Spinal cord (tissue), 10 donors: ENCODE results near the gene ZNF335. TPM values are rescaled to one million over a fixed set of nuclear protein-coding genes. Genes with fewer than 3 reads are reported as not detected.

Experiments
- DNase-seq, 6 donors: peaks; one replicate each; pipeline versions ENCODE4 v3.0.0 to v3.0.0-alpha.2; 2013 to 2015; ENCODE audit warnings: low spot score in 6 of 6, low read depth in 4 of 6
- H3K27ac ChIP-seq: one replicate; pipeline ENCODE4 v1.5.1; 2013; ENCODE audit warnings: low read depth, low read length, control low read depth
- H3K27me3 ChIP-seq: one replicate; pipeline ENCODE4 v1.6.1; 2013; ENCODE audit warnings: low read length; ENCODE audit not compliant: control insufficient read depth, insufficient read depth
- H3K36me3 ChIP-seq: one replicate; pipeline ENCODE4 v1.6.1; 2013; ENCODE audit warnings: low read length; ENCODE audit not compliant: control insufficient read depth, insufficient read depth
- H3K4me1 ChIP-seq: one replicate; pipeline ENCODE4 v1.6.1; 2013; ENCODE audit warnings: low read length; ENCODE audit not compliant: control insufficient read depth, insufficient read depth
- H3K4me3 ChIP-seq: one replicate; pipeline ENCODE4 v1.5.1; 2013; ENCODE audit warnings: low read depth, low read length, control low read depth
- H3K9me3 ChIP-seq: one replicate; pipeline ENCODE4 v1.6.1; 2013; ENCODE audit warnings: low read length; ENCODE audit not compliant: control insufficient read depth, insufficient read depth
- WGBS: methylation state at CpG from one replicate; pipeline ENCODE4 v1.1.5; 2013; ENCODE audit warnings: missing lambda C conversion rate; ENCODE audit not compliant: insufficient coverage; 5-methylcytosine and 5-hydroxymethylcytosine counted together
- polyA plus RNA-seq, 2 donors: library from polyadenylated mRNA; unstranded; fragments of 120-200 nt; gene quantifications; one replicate each; pipeline ENCODE4 v1.2.1, GENCODE V29; 2013; ENCODE audit not compliant: insufficient read length in 2 of 2
- total RNA-seq, 2 donors: library from RNA; depleted of rRNA in 1 of 2; stranded (reverse); fragments of 120-200 nt in 1 of 2; fragments of >200 nt in 1 of 2; gene quantifications; one replicate each; pipeline versions ENCODE4 v1.2.3 to v1.2.4, GENCODE V29; 2013 to 2014
- donor health status: healthy.

The ZNF335 gene
- total and polyA plus RNA-seq, 4 donors: 9.9 to 21.6 (median 15.6) TPM

DNA sequence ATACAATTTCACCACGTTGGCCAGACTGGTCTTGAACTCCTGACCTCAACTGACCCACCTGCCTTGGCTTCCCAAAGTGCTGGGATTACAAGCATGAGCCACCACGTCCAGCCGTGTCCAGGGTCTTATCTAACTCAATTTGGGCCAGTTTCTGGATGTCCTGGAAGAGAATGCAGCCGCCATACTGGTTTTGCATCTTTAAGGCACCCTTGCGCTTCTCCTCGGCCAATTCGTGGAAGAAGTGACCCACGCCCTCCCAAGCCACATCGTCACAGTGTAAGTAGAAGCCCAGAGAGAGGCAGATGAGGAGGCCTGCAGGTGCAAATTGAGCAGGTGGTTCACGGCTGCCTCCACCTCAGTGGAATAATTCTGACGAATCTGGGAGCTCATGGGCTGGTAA lies 3.7 kb upstream of the ZNF335 start:
- H3K27ac ChIP-seq: no peak overlapping the region
- no peak for DNase-seq
- 87% methylated on average over 10 of the region's 11 CpGs for WGBS
- H3K4me1 ChIP-seq: peaks cover 15% of the 10 kb centered on the region
- H3K27me3 ChIP-seq: peaks cover 2% of the 10 kb centered on the region
- no peaks in the 10 kb centered on the region for H3K36me3 ChIP-seq
- H3K9me3 ChIP-seq: no peaks in the 10 kb centered on the region
- no peak overlapping the region for H3K4me3 ChIP-seq

DNA sequence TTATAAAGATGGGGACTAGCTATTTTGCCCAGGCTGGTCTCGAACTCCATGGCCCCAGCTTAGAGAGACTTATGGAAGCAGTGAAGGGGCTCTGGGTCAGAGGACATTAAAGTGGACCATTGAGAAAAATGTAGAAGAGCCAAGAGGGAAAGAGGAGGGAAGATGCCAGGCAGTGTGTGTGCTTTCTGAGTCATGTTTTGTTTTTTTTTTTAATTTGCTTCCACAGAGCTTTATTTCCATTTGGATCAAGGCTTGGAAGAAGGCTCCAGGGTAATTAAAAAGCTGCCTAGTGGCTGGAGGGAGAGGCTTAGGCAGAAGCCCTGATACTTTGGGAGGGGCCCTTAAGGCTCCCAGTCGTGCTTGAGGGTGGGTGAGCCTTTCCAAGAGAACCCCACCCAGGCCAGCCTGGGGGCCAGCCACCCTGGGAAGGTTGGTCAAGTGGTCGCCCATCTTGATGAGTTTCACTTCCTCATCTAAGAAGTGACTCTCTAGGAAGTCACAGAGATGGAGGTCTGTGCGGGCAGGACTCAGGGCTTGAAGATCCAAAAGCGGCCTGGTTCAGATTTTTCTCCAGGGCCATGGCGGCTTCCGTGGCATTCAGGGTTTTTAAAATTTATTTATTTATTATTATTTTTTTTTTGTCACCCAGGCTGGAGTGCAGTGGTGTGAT lies 3.0 kb upstream of the ZNF335 start:
- Histone ChIP-seq H3K27ac (no peak overlapping the region), H3K36me3 (no peaks in the 10 kb centered on the region), H3K27me3 (no peaks in the 10 kb centered on the region), H3K4me3 (no peak overlapping the region), H3K9me3 (no peaks in the 10 kb centered on the region), H3K4me1 (peaks cover 18% of the 10 kb centered on the region)
- 71% methylated on average over 4 of the region's 7 CpGs for WGBS
- no peak for DNase-seq

DNA sequence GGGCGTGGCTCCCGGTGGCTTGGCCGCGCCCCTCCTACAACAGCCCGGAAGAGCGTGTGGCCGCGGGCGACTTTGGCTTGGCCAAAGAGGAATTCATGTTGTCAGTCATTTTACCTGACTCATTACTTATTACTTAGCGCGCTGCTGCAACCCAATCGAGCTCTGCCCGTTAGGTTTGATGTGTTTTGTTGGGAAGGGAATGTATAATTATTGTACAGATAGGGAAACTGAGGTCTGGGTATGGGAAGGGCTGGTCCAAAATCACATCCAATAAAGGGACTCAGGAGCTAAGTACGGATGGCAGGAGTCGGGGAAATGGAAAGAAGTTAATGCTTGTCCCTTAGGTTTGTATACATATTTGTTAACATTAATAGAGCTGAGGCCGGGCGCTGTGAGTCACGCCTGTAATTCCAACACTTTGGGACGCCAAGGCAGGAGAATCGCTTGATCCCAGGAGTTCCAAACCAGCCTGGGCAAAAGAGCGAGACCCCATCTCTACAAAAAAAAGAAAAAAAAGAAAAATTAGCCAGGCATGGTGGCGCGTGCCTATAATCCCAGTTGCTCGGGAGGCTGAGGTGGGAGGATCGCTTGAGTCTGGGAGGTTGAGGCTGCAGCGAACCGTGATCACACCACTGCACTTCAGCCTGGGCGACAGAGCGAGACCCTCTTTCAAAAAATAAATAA lies 639 bp upstream of the ZNF335 start:
- peak overlapping the region; percentile 93 for H3K4me3 ChIP-seq
- H3K27ac ChIP-seq: peak overlapping the region; percentile 100
- peaks cover 21% of the 10 kb centered on the region for H3K36me3 ChIP-seq
- H3K9me3 ChIP-seq: no peaks in the 10 kb centered on the region
- H3K27me3 ChIP-seq: no peaks in the 10 kb centered on the region
- DNase-seq: peak in 1 of 6 donors; percentile 4
- peaks cover 26% of the 10 kb centered on the region for H3K4me1 ChIP-seq
- WGBS: 11% methylated on average over 7 of the region's 29 CpGs

DNA sequence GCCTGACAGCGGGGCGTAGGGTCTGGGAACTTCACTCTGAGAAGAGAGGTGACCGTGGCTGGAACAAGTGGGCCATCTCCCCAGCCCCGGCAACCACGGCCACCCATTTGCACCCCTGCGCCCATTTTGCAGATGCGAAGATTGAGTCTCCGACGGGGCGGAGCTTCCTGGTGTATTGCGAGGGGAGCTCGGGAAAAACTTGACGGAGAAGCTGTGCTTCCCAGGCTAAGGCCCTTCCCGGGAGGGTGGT lies 653 bp downstream of the ZNF335 start:
- H3K27ac ChIP-seq: peak overlapping the region; percentile 100
- H3K36me3 ChIP-seq: peaks cover 34% of the 10 kb centered on the region
- WGBS: 8% methylated on average over 14 of the region's 14 CpGs
- peak in 1 of 6 donors; percentile 20 for DNase-seq
- H3K4me1 ChIP-seq: peaks cover 26% of the 10 kb centered on the region
- H3K9me3 ChIP-seq: no peaks in the 10 kb centered on the region
- H3K27me3 ChIP-seq: no peaks in the 10 kb centered on the region
- H3K4me3 ChIP-seq: peak overlapping the region; percentile 93

DNA sequence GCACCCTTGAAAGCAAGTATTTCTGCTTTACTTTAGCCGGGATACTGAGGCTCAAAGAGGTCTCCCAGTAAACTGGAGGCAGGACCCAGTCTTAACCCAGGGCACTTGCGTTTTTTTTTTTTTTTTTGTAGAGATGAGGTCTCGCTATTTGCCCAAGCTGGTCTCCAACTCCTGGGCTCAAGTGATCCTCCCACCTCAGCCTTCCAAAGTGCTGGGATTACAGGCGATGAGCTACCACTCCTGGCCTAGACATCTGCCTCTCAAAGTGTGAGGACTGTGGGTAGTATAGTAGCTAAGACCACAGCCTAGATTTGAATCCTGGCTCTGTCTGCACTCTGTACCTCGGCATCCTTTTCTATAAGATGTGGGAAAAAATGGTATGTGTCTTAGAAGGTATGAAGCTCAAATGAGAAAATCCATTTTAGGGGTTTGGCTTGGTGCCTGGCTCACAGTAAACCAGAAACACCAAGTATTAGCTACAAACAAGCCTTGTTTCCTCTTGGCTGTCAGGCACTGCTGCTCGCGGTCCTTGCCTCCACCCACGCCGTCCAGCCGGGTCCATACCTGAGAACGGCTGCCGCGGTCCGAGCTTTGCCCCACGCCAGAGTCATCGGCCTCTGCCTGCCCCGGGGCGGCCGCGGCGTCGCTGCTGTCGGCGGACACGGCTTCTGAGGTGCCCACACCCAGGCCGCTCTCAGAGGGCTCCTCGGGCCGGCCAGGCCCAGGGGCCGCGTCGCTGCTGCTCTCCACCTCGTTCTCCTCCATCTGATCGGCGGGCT lies 1.2 kb downstream of the ZNF335 start:
- WGBS: 43% methylated on average over 31 of the region's 34 CpGs
- H3K4me3 ChIP-seq: peak overlapping the region; percentile 93
- DNase-seq: peak in 1 of 6 donors; percentile 34
- H3K27ac ChIP-seq: peak overlapping the region; percentile 100
- peaks cover 39% of the 10 kb centered on the region for H3K36me3 ChIP-seq
- H3K4me1 ChIP-seq: peaks cover 26% of the 10 kb centered on the region
- no peaks in the 10 kb centered on the region for H3K27me3 ChIP-seq
- no peaks in the 10 kb centered on the region for H3K9me3 ChIP-seq

DNA sequence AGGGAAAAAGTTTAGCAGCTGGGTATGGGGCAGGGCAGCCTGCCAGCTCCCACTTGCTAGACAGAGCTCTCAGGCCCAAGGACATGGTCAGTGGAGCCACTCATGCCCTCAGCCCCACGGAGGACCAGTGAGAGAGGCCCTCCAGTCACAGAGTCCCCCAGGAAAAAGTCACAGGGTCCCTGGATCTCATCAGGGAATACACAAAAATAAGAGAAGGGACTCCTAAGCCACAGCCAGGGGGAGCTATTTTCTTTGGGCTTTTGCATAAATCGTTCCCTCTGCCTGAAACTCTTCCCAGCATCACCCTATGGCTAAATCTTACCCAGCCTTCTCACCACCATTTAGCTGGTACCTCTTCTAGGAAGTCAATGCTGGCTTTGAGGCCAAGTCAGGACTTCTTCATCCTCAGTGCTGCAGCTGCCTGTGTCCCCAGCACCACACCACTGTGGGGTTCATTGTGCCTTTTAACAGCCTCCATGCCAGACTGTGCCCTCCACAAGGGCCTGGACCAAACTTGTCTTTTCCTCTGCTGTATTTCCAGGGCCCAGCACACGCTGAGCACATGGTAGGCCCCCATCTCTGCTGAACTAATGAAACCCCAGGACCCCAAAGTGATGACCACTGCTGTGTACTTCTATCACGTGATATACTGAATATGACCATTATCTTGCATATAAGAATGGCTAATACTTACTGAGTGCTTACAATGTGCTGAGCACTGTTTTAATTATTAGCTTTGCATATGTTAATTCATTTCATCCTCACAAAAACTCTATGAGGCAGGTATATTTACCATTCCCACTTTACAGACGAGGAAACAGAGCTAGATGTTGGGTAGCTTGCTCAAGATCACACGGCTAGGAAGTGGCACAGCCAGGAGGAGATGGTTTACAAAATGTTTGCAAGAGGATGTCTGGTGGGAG lies 2.0 kb downstream of the ZNF335 start:
- DNase-seq: peak in 1 of 6 donors; percentile 57
- WGBS: 32% methylated on average over 3 of the region's 6 CpGs
- Histone ChIP-seq H3K4me1 (peaks cover 26% of the 10 kb centered on the region), H3K27ac (no peak overlapping the region), H3K9me3 (no peaks in the 10 kb centered on the region), H3K27me3 (no peaks in the 10 kb centered on the region), H3K4me3 (no peak overlapping the region), H3K36me3 (peaks cover 47% of the 10 kb centered on the region)

DNA sequence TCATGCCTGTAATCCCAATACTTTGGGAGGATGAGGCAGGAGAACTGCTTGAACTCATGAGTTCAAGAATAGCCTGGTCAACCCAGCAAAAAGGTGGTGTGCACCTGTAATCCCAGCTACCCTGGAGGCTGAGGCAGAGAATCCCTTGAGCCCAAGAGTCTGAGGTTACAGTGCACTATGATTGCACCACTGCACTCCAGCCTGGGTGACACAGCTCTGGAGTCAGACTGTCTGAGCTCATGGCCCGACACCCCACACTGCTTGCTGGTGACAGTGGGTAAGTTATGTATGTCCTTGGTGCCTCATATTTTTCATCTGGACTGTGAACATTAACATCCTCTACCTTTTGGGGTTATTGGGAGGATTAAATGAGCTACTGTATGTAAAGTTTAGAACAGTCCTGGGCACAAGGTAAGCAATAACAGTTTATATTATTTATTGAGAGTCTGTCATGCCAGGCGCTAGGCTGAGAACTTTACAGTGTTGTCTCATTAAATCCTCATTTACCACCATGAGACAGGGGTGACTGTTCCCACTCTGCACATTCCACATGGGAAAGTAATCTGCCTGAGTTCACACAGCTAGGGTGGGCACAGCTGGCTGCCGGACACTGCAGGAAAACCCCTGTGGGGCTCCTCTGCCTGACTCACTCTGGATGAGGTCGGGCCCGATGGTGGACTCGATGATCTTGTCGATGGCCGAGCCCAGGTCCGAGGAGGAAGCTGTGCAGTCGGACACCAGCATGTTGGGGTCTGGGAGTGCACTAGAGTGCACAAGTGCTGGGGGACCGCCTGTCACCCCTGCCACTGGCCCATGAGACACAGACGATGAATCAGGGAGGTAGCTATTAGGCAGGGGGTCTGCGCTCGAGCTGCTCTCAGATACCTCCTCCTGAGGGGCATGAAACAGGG lies 2.9 kb downstream of the ZNF335 start:
- Histone ChIP-seq H3K4me1 (peaks cover 26% of the 10 kb centered on the region), H3K4me3 (no peak overlapping the region), H3K9me3 (no peaks in the 10 kb centered on the region), H3K36me3 (peaks cover 54% of the 10 kb centered on the region), H3K27me3 (no peaks in the 10 kb centered on the region), H3K27ac (no peak overlapping the region)
- DNase-seq: no peak
- WGBS: 85% methylated on average over 13 of the region's 14 CpGs

DNA sequence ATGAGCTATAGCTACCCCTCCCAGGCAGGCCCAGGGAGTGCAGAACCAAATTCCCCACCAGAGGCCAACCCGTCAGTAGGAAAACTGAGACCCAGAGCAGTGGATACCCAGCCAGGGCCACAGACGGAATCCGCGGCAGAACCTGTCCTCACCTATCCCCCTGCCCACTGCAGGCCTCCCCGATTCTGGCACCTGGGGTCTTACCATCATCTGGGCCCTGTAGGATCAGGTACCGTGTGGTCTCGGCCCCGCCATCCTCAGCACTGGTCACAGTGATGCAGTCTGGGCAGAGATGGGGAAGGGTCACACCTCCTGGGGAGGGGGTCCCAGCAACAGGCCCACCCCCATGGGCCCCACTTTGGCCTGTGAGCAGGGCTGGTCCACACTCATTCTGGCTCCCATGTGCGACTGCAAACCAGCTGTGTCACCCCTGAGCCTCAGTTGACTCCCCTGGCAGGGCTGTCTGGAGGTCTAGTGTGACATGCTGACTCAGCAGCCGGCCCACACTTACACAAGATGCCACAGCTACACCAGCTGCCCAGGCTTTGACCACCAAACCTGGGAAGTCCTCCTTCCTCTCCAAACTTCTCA lies 3.8 kb downstream of the ZNF335 start:
- Histone ChIP-seq H3K27me3 (no peaks in the 10 kb centered on the region), H3K4me3 (no peak overlapping the region), H3K36me3 (peaks cover 63% of the 10 kb centered on the region), H3K27ac (no peak overlapping the region), H3K4me1 (peaks cover 26% of the 10 kb centered on the region), H3K9me3 (no peaks in the 10 kb centered on the region)
- no peak for DNase-seq
- WGBS: 97% methylated on average over 10 of the region's 10 CpGs
